Renal pelvis (tissue), 4 donors: Measurements from ENCODE around the gene NUP160. TPM values are rescaled to one million over a fixed set of nuclear protein-coding genes. Genes with fewer than 3 reads are reported as not detected.
"Not testable (repeated sequence)": the region's sequence is repeated elsewhere in the genome, so short reads cannot be mapped to it uniquely, and the experiment has no call there.

Experiments used
- DNase-seq: peaks from one replicate; pipeline ENCODE4 v3.0.0-alpha.2; 2013
- polyA plus RNA-seq, 3 donors: library from polyadenylated mRNA; unstranded; fragments of 120-200 nt; gene quantifications; one replicate each; pipeline ENCODE4 v1.2.1, GENCODE V29; 2013; ENCODE audit not compliant: insufficient read length in 3 of 3

The NUP160 gene
- polyA plus RNA-seq, 3 donors, result 59.3 to 74.5 (median 70.0) TPM

DNA sequence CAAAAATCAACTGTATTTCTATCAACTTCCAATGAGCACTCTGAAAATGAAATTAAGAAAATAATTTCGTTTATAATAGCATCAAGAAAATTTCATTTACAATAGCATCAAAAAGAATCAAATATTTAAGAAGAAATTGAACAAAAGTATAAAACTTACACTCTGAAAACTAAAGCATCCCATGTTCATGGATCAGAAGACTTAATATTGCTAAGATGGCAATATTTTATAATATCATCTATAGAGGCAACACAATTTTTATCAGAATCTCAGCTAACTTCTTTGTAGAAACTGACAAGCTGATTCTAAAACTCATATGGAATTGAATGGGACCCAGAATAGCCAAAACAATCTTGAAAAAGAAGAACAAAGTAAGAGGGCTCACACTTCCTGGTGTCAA, 19.9 kb downstream of the NUP160 start:
- DNase-seq, result no peak

DNA sequence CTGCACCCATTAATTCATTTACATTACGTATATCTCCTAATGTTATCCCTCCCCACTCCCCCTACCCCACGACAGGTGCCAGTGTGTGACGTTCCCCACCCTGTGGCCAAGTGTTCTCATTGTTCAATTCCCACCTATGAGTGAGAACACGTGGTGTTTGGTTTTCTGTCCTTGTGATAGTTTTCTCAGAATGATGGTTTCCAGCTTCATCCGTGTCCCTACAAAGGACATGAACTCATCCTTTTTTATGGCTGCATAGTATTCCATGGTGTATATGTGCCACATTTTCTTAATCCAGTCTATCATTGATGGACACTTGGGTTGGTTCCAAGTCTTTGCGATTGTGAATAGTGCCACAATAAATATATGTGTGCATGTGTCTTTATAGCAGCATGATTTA, 25.5 kb downstream of the NUP160 start:
- DNase-seq, result not testable (repeated sequence)

DNA sequence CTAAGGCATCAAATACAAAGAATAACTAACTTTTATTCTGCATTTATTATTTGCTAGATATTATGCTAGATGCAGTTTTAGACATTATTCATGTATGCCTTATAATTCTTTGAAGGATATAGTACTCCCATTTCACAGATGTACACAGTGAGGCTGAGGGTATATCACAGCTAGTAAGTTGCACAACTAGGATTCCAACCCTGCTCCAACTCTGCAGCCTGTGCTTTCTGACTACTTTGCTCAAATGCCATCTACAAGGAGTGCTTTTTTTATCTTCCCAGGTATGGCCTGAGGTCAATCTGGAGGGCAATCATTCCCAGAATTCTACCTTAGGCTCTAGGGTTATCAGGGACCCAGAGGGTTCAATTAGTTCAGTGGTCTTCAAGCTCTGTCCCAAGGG, 28.4 kb downstream of the NUP160 start:
- DNase-seq, result no peak

DNA sequence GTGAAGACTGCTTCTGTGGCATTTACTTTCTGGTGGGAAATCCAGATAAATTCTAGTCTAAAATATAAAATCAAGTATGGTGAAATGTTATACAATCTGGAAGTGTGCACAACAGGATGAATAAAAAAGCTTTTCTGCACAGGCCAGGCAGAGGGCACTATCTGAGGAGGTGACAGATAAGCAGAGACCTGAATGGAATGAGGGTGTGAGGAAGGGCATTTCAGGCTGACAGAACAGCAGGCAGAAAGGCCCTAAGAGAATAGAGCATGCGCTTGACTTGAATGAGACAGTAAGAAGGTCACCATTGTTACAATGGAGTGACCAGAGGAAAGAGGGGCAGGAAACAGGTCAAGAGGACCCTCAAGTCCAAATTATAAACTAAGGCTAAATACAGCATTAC, 47.4 kb downstream of the NUP160 start:
- DNase-seq, result no peak

DNA sequence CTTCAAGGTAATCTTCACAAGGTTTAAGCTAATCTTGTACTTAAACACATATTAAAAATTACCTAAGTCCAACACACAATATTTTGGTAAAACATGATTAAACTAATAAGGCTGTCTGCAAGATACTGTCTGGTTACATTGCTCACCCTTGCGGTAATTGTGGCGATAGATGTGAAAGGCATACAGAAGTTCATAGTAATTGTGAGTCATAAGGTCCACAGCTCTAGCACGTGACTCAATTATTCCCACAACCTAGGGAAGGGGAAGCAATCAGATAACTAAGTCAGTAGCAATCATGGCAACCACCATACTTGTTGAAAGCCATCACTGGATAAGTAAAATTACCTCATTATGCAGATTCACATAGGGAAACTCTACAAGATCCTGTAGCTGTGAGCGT, 50.5 kb downstream of the NUP160 start:
- no peak for DNase-seq

DNA sequence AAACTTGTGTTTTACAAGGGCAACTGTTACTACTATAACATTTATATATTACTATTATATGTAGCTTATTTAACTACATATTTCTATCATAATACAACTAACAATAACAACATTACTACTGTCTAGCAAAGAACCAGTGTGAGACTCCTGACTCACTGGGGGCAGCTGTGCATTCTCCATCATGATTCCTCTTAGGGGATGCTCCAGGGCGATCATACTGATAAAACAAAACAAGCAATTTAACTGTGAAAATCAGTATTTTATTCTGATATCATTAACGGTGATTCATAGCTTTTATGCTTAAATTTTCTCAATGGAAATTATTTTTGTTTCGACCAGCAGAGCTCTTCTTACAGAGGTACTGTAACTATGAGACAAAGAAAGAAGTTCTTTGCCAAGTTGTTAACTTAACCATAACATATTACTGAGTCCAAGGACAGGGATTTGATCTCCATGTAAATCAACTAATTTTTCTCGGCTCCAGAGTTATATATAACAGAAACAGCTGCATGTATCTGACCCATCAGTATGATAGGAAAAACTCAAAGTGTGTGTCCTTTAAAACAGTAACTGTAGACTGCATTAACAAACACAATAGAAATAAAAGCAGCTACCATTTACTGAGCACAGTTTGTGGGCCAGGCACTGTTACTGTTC, 56.2 kb downstream of the NUP160 start:
- no peak for DNase-seq

- not testable (repeated sequence) for DNase-seq
Observed at GRCh38 chr11:47790017-47790416, 58.1 kb downstream of the NUP160 start.

DNA sequence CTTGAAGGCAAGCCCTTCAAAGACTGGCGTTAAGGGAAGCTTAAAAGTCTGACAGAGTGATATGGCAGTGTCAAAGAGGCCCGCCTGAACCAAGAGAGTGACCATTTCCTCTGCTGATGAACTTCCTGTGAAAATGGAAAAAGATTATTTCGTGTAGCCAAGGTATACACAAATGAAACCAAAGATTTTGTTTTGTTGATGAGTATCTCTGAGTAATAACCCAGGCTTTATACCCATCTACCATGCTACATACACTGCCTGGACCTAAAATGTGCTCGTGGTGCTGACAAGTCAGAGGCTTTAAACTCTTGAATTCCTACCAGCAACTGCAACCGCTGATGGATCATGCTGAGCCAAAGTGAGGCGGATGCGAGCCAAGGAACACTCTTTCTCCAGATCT, 60.0 kb downstream of the NUP160 start:
- no peak for DNase-seq

GRCh38 chr11:47786373-47786772, 61.8 kb downstream of the NUP160 start:
- no peak for DNase-seq

- DNase-seq, result no peak
Observed at GRCh38 chr11:47784785-47785381, 63.3 kb downstream of the NUP160 start.

DNA sequence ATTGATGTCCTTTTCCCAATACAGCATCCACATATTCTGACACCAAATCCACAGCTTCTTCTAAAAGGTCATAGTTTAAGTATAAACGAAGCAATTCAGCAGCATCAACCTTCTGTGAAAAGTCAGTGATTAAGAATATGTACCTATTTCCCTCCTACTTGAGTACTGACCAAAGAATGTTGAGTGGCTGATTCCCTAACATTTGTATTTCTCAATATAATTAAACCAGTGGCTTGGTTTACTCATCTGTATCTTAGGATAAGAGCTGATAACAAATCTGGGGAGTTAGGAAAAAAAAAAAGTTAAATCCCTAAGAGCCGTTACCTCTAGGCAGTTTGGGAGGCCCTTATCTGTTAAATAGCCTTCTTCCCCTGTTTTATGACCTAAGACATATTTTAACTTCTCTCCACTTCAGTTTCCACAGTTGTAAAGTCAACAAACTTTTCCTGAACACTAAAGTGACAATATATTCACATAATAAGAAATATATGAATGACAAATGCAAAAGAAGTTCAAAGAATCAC, 65.0 kb downstream of the NUP160 start:
- no peak for DNase-seq

DNA sequence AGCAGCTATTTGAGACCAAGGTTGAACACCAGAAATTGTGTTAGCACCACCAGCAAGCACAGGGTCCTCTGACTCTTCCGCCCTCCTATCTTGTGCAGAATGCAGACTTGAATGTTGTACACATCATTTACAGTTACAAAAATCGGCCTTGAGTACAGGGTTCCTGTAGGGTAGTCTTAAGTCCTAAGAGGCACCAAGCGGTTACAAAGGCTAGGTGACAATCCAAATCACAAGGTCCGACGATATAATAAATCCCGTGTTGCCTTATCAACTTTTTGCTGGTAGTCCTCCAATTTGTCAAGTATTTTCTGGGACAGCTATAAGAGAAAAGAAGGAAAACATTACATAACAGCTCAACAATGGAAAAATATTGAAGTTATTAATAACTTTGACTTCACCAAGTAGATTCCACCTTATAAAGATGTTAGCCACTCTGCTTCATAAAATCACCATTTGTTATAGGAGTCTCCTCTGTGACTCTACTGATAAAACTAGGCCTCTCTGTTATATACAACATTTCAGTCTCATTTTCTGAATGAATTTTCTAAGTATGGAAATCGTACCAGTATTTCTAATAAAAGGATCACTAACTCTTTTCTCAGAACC, 69.2 kb downstream of the NUP160 start:
- DNase-seq, result no peak

- no peak for DNase-seq
Observed at GRCh38 chr11:47775240-47775869, 72.8 kb downstream of the NUP160 start.

GRCh38 chr11:47773882-47774281, 74.3 kb downstream of the NUP160 start:
- no peak for DNase-seq

GRCh38 chr11:47769556-47769955, 78.6 kb downstream of the NUP160 start:
- DNase-seq, result peak; percentile 8

- peak; percentile 75 for DNase-seq
Observed at GRCh38 chr11:47768101-47768612, 80.0 kb downstream of the NUP160 start.

DNA sequence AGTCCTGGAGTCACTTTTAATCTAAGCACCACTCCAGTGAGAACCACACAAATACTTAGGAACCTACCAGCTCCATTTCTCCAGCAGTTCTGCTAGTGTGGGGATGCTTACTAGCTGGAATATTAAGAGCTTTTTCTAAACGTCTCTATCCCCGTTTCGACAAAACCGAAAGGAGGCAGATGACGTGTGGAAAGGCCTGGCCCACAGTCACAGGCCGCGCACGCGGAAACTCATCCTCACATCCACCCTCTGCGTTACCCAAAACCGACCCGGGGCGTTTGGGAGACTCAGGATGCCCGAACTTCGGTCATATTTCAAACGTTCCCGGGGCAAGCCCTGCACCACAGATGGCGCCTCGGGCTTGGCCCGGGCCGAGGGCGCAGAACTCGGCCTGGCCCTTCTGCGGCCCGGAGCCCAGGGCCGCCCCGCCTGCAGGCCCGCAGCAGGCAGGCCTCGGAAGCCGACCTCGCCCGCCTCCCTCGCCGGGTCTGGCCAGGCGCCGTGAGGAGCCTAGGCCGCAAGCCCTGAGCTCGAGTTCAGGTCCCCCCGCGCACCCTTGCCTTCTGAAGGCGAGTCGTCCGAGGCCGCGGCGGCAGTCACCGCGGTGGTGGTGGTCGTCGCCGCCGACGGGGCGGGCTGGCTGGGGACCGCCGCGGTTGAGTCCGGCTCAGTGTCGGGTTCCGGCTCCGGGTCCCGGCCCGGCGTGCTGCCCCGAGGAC, 81.5 kb downstream of the NUP160 start:
- peak; percentile 72 for DNase-seq

GRCh38 chr11:47765086-47765485, 83.1 kb downstream of the NUP160 start:
- DNase-seq, result no peak

DNA sequence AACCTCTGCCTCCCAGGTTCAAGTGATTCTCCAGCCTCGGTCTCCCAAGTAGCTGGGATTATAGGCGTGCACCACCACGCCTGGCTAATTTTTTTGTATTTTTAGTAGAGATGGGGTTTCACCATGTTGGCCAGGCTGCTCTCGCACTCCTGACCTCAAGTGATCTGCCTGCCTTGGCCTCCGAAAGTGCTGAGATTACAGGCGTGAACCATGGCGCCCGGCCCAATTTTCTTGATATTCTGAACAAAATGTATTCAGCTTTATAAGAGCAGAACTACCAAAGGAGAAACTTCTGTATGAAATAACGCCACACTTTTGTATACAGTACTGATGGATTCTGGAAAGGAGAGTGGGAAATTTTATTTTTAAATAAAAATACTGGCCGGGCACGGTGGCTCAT, 88.9 kb downstream of the NUP160 start:
- DNase-seq, result not testable (repeated sequence)

- DNase-seq, result no peak
Observed at GRCh38 chr11:47756208-47756607, 91.9 kb downstream of the NUP160 start.

DNA sequence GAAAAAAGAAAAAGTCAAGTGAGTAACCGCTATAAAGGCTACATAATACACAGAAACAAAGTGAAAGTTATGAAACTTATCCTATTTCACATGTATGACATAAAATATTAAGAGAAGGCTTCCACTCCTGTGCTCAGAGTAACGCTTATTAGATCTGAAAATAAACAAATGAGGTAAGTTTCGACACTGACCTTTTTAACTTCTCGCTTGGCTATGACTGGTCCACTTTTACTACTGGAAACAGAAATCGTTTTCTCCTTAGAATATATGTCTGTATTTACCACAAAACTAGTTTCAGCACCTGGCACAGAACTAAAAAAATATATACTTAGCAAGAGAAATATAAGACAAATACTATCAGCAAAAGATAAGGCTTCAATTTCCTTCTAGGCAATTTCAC, 97.4 kb downstream of the NUP160 start:
- DNase-seq, result no peak

DNA sequence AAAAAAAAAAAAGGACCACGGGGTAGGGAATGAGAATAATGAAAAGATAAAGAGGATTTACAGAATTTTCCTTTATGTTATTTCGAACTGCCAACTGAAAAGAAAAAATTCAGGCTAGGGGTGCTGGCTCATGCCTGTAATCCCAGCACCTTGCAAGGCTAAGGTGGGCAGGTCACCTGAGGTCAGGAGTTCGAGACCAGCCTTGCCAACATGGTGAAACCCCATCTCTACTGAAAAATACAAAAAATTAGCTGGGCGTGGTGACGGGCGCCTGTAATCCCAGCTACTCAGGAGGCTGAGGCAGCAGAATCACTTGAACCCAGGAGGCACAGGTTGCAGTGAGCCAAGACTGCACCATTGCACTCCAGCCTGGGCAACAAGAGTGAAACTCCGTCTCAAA, 105.7 kb downstream of the NUP160 start:
- not testable (repeated sequence) for DNase-seq
